WERI-Rb-1 (cell line): ENCODE measurements around the gene ZNF597.

Experiments used
- DNase-seq: peaks from one replicate; pipeline ENCODE4 v3.0.0-alpha.2; 2020
- H3K27ac ChIP-seq: fragments of 250-450 bp; sonication (Bioruptor Pico); 2 replicates; pipeline ENCODE4 v1.5.1; 2020; ENCODE audit warnings: mild to moderate bottlenecking, moderate library complexity
- H3K27me3 ChIP-seq: fragments of 250-450 bp; sonication (Bioruptor Pico); 2 replicates; pipeline ENCODE4 v1.5.1; 2021; ENCODE audit warnings: mild to moderate bottlenecking, low read depth, moderate library complexity; ENCODE audit not compliant: insufficient read depth, severe bottlenecking
- H3K36me3 ChIP-seq: fragments of 250-450 bp; sonication (Bioruptor Pico); 2 replicates; pipeline ENCODE4 v1.5.1; 2020; ENCODE audit warnings: mild to moderate bottlenecking, moderate library complexity
- H3K4me3 ChIP-seq: 2 replicates; pipeline ENCODE4 v1.5.1; 2011; ENCODE audit warnings: low read depth, mild to moderate bottlenecking, control low read depth, low read length
- H3K9me3 ChIP-seq: fragments of 250-450 bp; sonication (Bioruptor Pico); 2 replicates; pipeline ENCODE4 v1.5.1; 2021; ENCODE audit warnings: mild to moderate bottlenecking, moderate library complexity; ENCODE audit not compliant: severe bottlenecking
- TF ChIP-seq, protein P1 (sequence below): IDR thresholded peaks from 2 replicates; pipeline ENCODE4 v1.5.1; 2011; ENCODE audit warnings: low read depth, mild to moderate bottlenecking, control low read depth, inconsistent platforms, low read length

The ZNF597 gene

DNA sequence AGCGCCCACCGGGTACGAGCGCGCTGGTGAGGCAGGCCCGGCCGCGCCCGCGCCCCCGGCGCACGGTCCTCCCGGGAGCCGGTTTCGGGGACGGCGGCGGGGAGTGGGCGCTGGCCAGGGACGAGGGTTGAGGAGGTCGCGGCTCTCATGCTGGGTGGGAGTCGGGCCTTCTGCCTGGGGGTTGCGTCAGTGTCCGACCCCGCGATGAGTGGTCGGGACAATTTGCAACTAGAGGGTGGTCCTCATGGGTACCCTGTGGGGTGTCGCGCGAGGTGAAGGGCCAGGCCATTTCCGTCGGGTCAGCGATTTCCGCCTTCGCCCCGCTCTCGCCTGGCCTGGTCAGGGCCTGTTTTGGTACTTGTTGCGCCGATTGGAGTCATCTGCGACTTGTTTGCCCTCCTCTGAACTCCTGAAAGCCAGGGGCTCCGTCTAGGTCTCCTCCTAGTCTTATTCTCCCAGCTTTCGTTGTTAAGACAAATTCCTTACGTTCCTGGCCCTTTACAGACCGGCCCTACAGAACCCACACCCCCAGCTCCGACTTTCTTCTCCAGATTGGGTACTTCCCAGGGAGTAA lies 15.1 kb upstream of the ZNF597 start:
- H3K27ac ChIP-seq = peak overlapping the region; percentile 97
- no peaks in the 10 kb centered on the region for H3K27me3 ChIP-seq
- TF ChIP-seq, protein P1, sequence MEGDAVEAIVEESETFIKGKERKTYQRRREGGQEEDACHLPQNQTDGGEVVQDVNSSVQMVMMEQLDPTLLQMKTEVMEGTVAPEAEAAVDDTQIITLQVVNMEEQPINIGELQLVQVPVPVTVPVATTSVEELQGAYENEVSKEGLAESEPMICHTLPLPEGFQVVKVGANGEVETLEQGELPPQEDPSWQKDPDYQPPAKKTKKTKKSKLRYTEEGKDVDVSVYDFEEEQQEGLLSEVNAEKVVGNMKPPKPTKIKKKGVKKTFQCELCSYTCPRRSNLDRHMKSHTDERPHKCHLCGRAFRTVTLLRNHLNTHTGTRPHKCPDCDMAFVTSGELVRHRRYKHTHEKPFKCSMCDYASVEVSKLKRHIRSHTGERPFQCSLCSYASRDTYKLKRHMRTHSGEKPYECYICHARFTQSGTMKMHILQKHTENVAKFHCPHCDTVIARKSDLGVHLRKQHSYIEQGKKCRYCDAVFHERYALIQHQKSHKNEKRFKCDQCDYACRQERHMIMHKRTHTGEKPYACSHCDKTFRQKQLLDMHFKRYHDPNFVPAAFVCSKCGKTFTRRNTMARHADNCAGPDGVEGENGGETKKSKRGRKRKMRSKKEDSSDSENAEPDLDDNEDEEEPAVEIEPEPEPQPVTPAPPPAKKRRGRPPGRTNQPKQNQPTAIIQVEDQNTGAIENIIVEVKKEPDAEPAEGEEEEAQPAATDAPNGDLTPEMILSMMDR = no peak
- no peaks in the 10 kb centered on the region for H3K9me3 ChIP-seq
- no peak for DNase-seq
- peak overlapping the region; percentile 88 for H3K4me3 ChIP-seq
- peaks cover 8% of the 10 kb centered on the region for H3K36me3 ChIP-seq

DNA sequence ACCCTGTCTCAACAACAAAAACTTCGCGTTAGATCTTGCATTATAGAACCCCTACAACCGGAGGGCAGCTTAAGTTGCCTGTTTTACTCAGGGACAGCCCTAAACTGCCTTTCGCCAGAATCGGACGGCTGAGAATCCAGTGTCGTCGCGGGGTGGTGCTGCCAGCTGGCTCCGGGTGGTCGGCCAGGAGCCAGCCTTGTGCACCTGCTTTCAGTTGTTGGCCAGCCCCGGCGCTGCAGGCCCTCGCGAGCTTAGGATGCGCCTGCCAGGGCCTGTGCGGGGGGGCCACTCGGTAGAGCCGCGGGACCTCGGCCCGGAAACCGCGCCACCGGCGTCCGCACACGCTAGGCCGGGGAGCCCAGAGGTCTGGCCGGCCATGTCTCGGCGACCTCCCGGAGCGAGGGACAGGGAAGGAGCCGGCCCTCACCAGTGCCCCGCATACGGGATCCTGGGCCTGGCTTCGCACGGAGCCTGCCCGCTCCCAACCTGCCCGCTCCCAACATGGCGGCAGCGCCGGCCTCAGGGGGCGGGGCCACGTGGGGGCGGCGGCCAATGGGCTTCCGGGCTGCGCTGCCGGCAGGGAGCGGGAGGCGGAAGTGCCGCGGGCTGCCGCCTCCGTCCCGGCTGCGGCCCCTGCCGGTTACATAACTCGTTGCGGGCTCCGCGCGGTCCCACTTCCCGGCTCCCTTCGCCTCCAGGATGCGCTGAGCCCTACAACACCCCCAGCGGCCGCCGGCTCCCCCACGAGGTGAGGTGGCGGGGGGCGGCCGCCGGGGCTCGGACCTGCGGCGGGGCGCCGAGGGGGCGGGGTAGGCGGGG lies 14.3 kb upstream of the ZNF597 start:
- peak; percentile 89 for DNase-seq
- H3K27me3 ChIP-seq = no peaks in the 10 kb centered on the region
- H3K36me3 ChIP-seq = peaks cover 8% of the 10 kb centered on the region
- peak overlapping the region; percentile 88 for H3K4me3 ChIP-seq
- TF ChIP-seq, protein P1 = peak; percentile 62
- no peaks in the 10 kb centered on the region for H3K9me3 ChIP-seq
- H3K27ac ChIP-seq = peak overlapping the region; percentile 97

DNA sequence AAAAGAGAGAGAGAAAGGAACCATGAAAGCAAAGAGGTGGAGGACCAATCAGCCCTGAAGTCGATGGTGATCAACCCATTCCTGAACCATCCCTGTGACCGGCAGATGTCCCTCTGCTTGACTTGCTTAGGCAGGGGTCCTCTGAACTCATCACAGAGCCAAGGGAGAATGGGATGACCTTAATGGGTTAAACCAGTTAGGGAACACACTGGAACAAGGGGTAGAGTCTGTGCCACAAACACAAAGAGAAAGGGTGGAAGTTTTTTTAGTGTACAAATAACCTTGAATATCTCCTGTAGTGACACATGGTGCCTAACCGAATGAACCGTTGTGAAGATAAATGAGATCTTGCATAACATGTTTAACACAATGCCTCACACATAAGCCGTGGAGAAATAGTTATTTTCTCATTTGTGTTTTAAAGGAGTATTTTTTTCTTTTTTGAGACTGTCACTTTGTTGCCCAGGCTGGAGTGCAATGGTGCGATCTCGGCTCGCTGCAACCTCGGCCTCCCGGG lies 11.4 kb upstream of the ZNF597 start:
- DNase-seq = no peak
- H3K27ac ChIP-seq = no peak overlapping the region
- H3K9me3 ChIP-seq = no peaks in the 10 kb centered on the region
- no peaks in the 10 kb centered on the region for H3K27me3 ChIP-seq
- H3K4me3 ChIP-seq = no peak overlapping the region
- TF ChIP-seq, protein P1 = no peak
- H3K36me3 ChIP-seq = peaks cover 11% of the 10 kb centered on the region

DNA sequence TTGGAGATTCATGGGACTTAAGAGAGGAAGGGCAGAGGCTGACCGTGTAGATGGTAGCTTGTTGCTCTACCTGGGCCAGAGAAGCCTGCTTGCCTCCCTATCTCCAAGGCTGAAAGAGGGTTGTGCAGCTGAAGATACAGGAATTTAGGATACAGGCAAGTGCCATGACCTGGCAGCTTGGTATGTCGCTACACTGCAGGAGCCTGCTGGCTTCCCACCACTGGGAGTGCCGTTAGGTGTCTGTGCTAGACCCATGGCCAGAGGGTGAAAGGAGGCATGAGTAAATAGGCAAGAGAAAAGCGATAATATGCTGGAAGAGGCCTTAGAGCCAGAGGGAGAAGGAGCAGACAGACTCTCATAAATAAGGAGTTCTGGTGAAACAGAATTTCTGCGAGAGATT lies 10.8 kb upstream of the ZNF597 start:
- Histone ChIP-seq H3K27me3 (no peaks in the 10 kb centered on the region), H3K4me3 (no peak overlapping the region), H3K9me3 (no peaks in the 10 kb centered on the region), H3K27ac (no peak overlapping the region), H3K36me3 (peaks cover 11% of the 10 kb centered on the region)
- TF ChIP-seq, protein P1 = no peak
- DNase-seq = no peak

DNA sequence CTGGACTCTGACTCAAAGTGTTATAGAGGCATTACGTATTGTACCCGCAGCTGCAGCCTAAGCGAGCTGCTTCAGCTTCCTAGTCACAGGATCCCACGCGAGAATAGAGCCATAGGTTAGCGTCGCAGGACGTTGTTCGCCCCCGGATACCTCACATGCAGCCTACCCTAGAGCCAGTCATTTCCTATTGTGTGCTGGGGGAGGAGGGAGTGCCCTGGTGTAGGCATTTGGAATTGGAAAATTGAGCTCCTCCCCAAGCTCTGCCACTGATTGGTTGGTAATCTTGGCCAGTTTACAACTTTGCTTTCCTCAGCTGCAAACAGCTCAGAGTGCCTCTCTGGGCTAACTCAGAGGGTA lies 706 bp upstream of the ZNF597 start:
- Histone ChIP-seq H3K27me3 (no peaks in the 10 kb centered on the region), H3K27ac (peak overlapping the region; percentile 79), H3K4me3 (peak overlapping the region; percentile 53), H3K36me3 (peaks cover 13% of the 10 kb centered on the region; the same call in 1 of the 2 replicates), H3K9me3 (peaks cover 3% of the 10 kb centered on the region)
- TF ChIP-seq, protein P1 = no peak
- DNase-seq = peak; percentile 17
